ENCODE data around the gene TEPSIN.

The TEPSIN gene

GRCh38 chr17:81184555-81184954 lies 54.3 kb downstream of the TEPSIN start:
- ATAC-seq: peak; percentile 19
- TF ChIP-seq CSRNP3 (CRISPR knock-in tag; IDR thresholded peaks at IDR 0.05) (no peak), POU6F1 (CRISPR knock-in tag; IDR thresholded peaks at IDR 0.05; ENCODE audit: borderline replicate concordance, low read depth) (no peak), TCF4 (CRISPR knock-in tag; IDR thresholded peaks at IDR 0.05; ENCODE audit: borderline replicate concordance) (no peak), ZC3H10 (CRISPR knock-in tag; IDR thresholded peaks at IDR 0.05) (no peak), ESRRG (CRISPR knock-in tag; IDR thresholded peaks at IDR 0.05) (no peak), PPARA (CRISPR knock-in tag; IDR thresholded peaks at IDR 0.05; ENCODE audit: borderline replicate concordance) (no peak), PATZ1 (CRISPR knock-in tag; IDR thresholded peaks at IDR 0.05; ENCODE audit: borderline replicate concordance) (no peak), TOX (CRISPR knock-in tag; IDR thresholded peaks at IDR 0.05; ENCODE audit: borderline replicate concordance) (no peak), BACH2 (CRISPR knock-in tag; IDR thresholded peaks at IDR 0.05; ENCODE audit: borderline replicate concordance) (no peak), ZNF8 (CRISPR knock-in tag; IDR thresholded peaks at IDR 0.05) (no peak), ZFP3 (CRISPR knock-in tag; IDR thresholded peaks at IDR 0.05) (no peak), GLIS3 (CRISPR knock-in tag; IDR thresholded peaks at IDR 0.05) (no peak), CREB5 (CRISPR knock-in tag; IDR thresholded peaks at IDR 0.05; ENCODE audit: low read depth) (no peak), RARB (CRISPR knock-in tag; IDR thresholded peaks at IDR 0.05) (no peak), ZNF70 (CRISPR knock-in tag; IDR thresholded peaks at IDR 0.05) (no peak), OSR1 (CRISPR knock-in tag; IDR thresholded peaks at IDR 0.05) (no peak), ARNTL (CRISPR knock-in tag; IDR thresholded peaks at IDR 0.05; ENCODE audit: borderline replicate concordance, low read depth) (no peak), CSDC2 (CRISPR knock-in tag; IDR thresholded peaks at IDR 0.05) (no peak), TSHZ2 (CRISPR knock-in tag; IDR thresholded peaks at IDR 0.05) (no peak), SNAI2 (CRISPR knock-in tag; IDR thresholded peaks at IDR 0.05) (no peak)

- no peak for ATAC-seq
- TF ChIP-seq ZNF565 (CRISPR knock-in tag; conservative IDR thresholded peaks at IDR 0.05; ENCODE audit: low read depth) (no peak), PPARA (CRISPR knock-in tag; IDR thresholded peaks at IDR 0.05; ENCODE audit: borderline replicate concordance) (no peak)
Measured at GRCh38 chr17:81183807-81184206, 55.0 kb downstream of the TEPSIN start.

- no peak for TF ChIP-seq CREB5 (CRISPR knock-in tag; IDR thresholded peaks at IDR 0.05; ENCODE audit: low read depth)
- no peak for TF ChIP-seq GLIS3 (CRISPR knock-in tag; IDR thresholded peaks at IDR 0.05)
- TF ChIP-seq ISL1 (CRISPR knock-in tag; IDR thresholded peaks at IDR 0.05): no peak
- TF ChIP-seq ZC3H10 (CRISPR knock-in tag; IDR thresholded peaks at IDR 0.05): no peak
- no peak for TF ChIP-seq ZNF565 (CRISPR knock-in tag; conservative IDR thresholded peaks at IDR 0.05; ENCODE audit: low read depth)
- TF ChIP-seq ESRRG (CRISPR knock-in tag; IDR thresholded peaks at IDR 0.05): no peak
- TF ChIP-seq RARB (CRISPR knock-in tag; IDR thresholded peaks at IDR 0.05): no peak
- no peak for TF ChIP-seq PPARA (CRISPR knock-in tag; IDR thresholded peaks at IDR 0.05; ENCODE audit: borderline replicate concordance)
- TF ChIP-seq ZNF8 (CRISPR knock-in tag; IDR thresholded peaks at IDR 0.05): no peak
- TF ChIP-seq ZNF70 (CRISPR knock-in tag; IDR thresholded peaks at IDR 0.05): no peak
- no peak for TF ChIP-seq ZFP3 (CRISPR knock-in tag; IDR thresholded peaks at IDR 0.05)
- no peak for TF ChIP-seq BACH2 (CRISPR knock-in tag; IDR thresholded peaks at IDR 0.05; ENCODE audit: borderline replicate concordance)
- TF ChIP-seq ZFP30 (CRISPR knock-in tag; IDR thresholded peaks at IDR 0.05): no peak
- no peak for TF ChIP-seq TCF4 (CRISPR knock-in tag; IDR thresholded peaks at IDR 0.05; ENCODE audit: borderline replicate concordance)
- no peak for TF ChIP-seq ARNTL (CRISPR knock-in tag; IDR thresholded peaks at IDR 0.05; ENCODE audit: borderline replicate concordance, low read depth)
- TF ChIP-seq CSRNP3 (CRISPR knock-in tag; IDR thresholded peaks at IDR 0.05): no peak
- no peak for ATAC-seq
Measured at GRCh38 chr17:81183316-81183715, 55.5 kb downstream of the TEPSIN start.

All from SK-N-SH treated with all-trans-retinoic acid at 6 μM for 48 hours (cell line).